Fibroblast of mammary gland (primary cell): Measurements from ENCODE around the gene TRIM69.
"Not testable (repeated sequence)": the region's sequence is repeated elsewhere in the genome, so short reads cannot be mapped to it uniquely, and the experiment has no call there.

Experiments used
- DNase-seq: peaks from one replicate; pipeline ENCODE4 v3.0.0-alpha.2; 2010; ENCODE audit warnings: low read depth
- H3K4me3 ChIP-seq: 2 replicates; pipeline ENCODE4 v1.5.1; 2011; ENCODE audit warnings: low read depth, mild to moderate bottlenecking, low read length, moderate library complexity; ENCODE audit not compliant: control insufficient read depth
- CTCF ChIP-seq: conservative IDR thresholded peaks from 2 replicates; pipeline ENCODE4 v1.5.1; 2011; ENCODE audit warnings: low read depth, low read length, inconsistent platforms; ENCODE audit not compliant: control insufficient read depth, insufficient read depth

TRIM69 gene

GRCh38 chr15:44726568-44727484, 9.5 kb upstream of the TRIM69 start:
- H3K4me3 ChIP-seq = no peak overlapping the region
- TF ChIP-seq CTCF = peak; percentile 45
- DNase-seq = peak; percentile 96

GRCh38 chr15:44727485-44728231, 8.7 kb upstream of the TRIM69 start:
- peak overlapping the region; percentile 94 for H3K4me3 ChIP-seq
- TF ChIP-seq CTCF = no peak
- no peak for DNase-seq

GRCh38 chr15:44728232-44728575, 8.1 kb upstream of the TRIM69 start:
- peak overlapping the region; percentile 94 for H3K4me3 ChIP-seq
- DNase-seq = not testable (repeated sequence)

GRCh38 chr15:44728576-44729407, 7.5 kb upstream of the TRIM69 start:
- no peak for TF ChIP-seq CTCF
- DNase-seq = peak; percentile 99
- peak overlapping the region; percentile 94 for H3K4me3 ChIP-seq

GRCh38 chr15:44729408-44730127, 6.8 kb upstream of the TRIM69 start:
- peak; percentile 40 for DNase-seq
- no peak for TF ChIP-seq CTCF
- peak overlapping the region; percentile 94 for H3K4me3 ChIP-seq

- TF ChIP-seq CTCF = no peak
- no peak for DNase-seq
- H3K4me3 ChIP-seq = no peak overlapping the region
Observed at GRCh38 chr15:44734839-44735481, 1.4 kb upstream of the TRIM69 start.
